ENCODE measurements around the gene ERN1.
"Not testable (repeated sequence)": the region's sequence is repeated elsewhere in the genome, so short reads cannot be mapped to it uniquely, and the experiment has no call there.

DNA sequence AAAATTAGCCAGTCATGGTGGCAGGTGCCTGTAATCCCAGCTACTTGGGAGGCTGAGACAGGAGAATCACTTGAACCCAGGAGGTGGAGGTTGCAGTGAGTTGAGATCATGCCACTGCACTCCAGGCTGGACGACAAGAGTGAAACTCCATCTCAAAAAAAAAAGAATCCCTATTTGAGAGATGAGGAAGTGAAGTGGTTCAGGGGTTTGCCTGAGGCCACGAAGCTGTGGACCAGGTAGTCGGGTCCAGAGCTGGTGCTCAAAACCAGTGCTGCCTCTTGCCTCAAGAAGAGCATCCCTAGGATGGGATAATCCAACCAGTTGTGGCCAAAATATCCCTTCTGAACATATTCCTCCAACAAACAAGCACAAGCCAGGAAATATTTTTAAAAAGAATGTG is 37.7 kb upstream of the ERN1 start:
- TF ChIP-seq, protein P1, sequence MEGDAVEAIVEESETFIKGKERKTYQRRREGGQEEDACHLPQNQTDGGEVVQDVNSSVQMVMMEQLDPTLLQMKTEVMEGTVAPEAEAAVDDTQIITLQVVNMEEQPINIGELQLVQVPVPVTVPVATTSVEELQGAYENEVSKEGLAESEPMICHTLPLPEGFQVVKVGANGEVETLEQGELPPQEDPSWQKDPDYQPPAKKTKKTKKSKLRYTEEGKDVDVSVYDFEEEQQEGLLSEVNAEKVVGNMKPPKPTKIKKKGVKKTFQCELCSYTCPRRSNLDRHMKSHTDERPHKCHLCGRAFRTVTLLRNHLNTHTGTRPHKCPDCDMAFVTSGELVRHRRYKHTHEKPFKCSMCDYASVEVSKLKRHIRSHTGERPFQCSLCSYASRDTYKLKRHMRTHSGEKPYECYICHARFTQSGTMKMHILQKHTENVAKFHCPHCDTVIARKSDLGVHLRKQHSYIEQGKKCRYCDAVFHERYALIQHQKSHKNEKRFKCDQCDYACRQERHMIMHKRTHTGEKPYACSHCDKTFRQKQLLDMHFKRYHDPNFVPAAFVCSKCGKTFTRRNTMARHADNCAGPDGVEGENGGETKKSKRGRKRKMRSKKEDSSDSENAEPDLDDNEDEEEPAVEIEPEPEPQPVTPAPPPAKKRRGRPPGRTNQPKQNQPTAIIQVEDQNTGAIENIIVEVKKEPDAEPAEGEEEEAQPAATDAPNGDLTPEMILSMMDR (IDR thresholded peaks at IDR 0.05 in 4 of 5, conservative IDR thresholded peaks at IDR 0.05 in 1 of 5) = not testable (repeated sequence)
- TF ChIP-seq POLR2A (IDR thresholded peaks at IDR 0.05) = not testable (repeated sequence)

Measured in gastrocnemius medialis (tissue), 4 donors.